Ishikawa (cell line): ENCODE measurements around the gene MERTK.

Experiments
- TAF1 ChIP-seq: IDR thresholded peaks from 2 replicates; pipeline ENCODE4 v1.6.1; 2012; ENCODE audit warnings: low read depth, mild to moderate bottlenecking
- TF ChIP-seq, protein P1 (sequence below): IDR thresholded peaks from 2 replicates; pipeline ENCODE4 v1.6.1; 2012
- TF ChIP-seq, protein P2 (sequence below): IDR thresholded peaks from 2 replicates; pipeline ENCODE4 v1.6.1; 2012; ENCODE audit warnings: low read depth, mild to moderate bottlenecking

DNA sequence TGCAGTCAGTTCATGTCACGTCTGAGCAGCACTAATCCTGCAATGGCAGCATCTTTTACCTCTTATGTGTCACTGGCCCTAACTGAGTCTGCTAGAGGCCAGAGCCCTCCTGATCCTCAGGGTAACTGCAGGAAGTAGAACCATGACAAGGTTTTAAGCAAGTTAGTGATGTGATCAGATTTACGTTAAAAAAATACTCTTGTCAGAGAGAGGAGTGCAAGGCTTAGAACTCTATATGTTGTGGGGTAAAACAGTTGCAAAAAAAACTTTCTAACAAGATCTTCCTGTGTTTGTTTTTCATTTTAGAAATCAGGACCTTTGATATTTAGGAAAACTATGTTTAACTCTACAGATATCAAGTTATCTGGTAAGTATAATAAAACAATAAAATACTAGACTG, 161.3 kb downstream of the MERTK start:
- TF ChIP-seq, protein P1, sequence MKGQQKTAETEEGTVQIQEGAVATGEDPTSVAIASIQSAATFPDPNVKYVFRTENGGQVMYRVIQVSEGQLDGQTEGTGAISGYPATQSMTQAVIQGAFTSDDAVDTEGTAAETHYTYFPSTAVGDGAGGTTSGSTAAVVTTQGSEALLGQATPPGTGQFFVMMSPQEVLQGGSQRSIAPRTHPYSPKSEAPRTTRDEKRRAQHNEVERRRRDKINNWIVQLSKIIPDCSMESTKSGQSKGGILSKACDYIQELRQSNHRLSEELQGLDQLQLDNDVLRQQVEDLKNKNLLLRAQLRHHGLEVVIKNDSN: no peak
- TF ChIP-seq, protein P2, sequence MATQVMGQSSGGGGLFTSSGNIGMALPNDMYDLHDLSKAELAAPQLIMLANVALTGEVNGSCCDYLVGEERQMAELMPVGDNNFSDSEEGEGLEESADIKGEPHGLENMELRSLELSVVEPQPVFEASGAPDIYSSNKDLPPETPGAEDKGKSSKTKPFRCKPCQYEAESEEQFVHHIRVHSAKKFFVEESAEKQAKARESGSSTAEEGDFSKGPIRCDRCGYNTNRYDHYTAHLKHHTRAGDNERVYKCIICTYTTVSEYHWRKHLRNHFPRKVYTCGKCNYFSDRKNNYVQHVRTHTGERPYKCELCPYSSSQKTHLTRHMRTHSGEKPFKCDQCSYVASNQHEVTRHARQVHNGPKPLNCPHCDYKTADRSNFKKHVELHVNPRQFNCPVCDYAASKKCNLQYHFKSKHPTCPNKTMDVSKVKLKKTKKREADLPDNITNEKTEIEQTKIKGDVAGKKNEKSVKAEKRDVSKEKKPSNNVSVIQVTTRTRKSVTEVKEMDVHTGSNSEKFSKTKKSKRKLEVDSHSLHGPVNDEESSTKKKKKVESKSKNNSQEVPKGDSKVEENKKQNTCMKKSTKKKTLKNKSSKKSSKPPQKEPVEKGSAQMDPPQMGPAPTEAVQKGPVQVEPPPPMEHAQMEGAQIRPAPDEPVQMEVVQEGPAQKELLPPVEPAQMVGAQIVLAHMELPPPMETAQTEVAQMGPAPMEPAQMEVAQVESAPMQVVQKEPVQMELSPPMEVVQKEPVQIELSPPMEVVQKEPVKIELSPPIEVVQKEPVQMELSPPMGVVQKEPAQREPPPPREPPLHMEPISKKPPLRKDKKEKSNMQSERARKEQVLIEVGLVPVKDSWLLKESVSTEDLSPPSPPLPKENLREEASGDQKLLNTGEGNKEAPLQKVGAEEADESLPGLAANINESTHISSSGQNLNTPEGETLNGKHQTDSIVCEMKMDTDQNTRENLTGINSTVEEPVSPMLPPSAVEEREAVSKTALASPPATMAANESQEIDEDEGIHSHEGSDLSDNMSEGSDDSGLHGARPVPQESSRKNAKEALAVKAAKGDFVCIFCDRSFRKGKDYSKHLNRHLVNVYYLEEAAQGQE: no peak
- TF ChIP-seq TAF1: no peak
